Right forelimb (tissue), 1 donor: ENCODE data around the gene PIGN.
"Not testable (repeated sequence)": the region's sequence is repeated elsewhere in the genome, so short reads cannot be mapped to it uniquely, and the experiment has no call there.

Source experiments
- DNase-seq: peaks from one replicate; pipeline ENCODE4 v3.0.0-alpha.2; 2018

PIGN gene

DNA sequence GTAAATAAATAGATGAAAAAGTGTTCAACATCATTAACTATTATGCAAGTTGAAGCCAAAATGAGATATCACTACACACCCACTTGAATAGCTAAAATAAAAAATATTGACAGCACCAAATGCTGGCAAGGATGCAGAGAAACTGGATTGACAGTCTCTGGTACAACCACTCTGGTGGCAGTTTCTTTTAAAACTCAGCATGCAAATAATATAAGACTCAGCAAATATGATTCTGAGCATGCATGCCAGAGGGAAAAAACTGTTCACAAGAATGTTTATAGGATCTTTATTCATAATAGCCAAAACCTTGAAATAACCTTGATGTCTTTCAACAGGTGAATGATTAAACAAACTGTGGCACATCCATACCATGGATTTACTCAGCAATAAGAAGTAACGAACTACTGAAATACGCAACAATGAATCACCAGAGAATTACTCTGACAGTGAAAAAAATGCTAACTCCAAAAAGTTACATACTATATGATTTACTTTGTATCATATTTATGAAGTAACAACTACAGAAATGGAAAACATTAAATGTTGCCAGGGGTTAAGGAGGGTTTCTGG lies 131.8 kb downstream of the PIGN start:
- no peak for DNase-seq

DNA sequence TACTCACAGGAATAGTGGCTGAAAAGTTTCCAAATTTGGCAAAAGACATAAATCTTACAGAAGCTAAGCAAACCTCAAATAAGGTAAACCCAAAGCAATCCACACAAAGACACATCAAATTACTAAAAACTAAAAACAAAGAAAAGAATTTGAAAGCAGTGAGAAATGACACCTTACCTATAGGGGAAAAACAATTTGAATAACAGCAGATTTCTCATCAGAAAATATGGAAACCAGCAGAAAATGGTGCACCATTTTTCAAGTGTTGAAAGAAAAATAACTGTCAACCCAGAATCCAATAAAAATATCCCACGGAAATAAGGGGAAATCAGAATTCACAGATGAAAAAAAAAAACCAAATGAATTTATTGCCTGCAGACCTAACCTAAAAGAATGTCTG lies 138.6 kb downstream of the PIGN start:
- no peak for DNase-seq

- DNase-seq = no peak
Measured at GRCh38 chr18:62045316-62045715, 141.5 kb downstream of the PIGN start.

DNA sequence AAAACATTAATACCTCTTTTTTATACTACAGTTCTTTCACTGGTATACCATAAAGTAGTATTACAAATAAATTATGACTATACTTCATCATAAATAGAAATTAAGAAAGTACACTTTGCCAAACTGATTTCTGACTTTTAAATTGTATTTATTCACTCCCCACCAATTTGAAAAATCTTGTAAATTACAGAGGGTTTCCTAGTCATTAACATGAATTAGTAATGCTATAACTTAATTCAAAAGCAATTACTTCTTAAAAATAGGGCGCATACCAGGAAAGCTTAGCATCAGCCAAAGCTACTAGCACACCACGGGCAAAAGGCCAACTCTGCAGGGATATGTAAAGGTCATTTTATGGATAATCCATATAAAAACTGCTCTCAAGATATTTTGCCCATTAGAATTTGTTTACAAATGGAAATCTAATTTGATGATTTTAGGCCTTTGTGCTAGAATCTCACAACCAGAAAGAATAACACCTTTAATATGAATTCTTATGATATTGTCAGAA lies 142.3 kb downstream of the PIGN start:
- DNase-seq = no peak

- DNase-seq = no peak
Measured at GRCh38 chr18:62037989-62038778, 148.7 kb downstream of the PIGN start.

- no peak for DNase-seq
Measured at GRCh38 chr18:62037012-62037742, 149.7 kb downstream of the PIGN start.

DNA sequence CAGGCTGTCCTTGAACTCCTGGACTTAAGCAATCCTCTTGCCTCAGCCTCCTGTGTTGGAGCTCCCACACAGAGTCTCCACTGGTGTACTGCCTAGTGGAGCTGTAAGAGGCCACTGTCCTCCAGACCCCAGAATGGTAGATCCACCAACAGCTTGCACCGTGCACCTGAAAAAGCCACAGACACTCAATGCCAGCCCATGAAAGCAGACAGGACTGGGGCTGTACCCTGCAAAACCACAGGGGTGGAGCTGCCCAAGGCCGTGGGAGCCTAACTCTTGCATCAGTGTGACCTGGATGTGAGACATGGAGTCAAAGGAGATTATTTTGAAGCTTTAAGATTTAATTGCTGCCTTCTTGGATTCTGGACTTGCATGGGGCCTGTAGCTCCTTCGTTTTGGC lies 152.6 kb downstream of the PIGN start:
- DNase-seq = not testable (repeated sequence)

GRCh38 chr18:62033756-62034155 lies 153.1 kb downstream of the PIGN start:
- no peak for DNase-seq

- no peak for DNase-seq
Measured at GRCh38 chr18:62033207-62033606, 153.6 kb downstream of the PIGN start.

DNA sequence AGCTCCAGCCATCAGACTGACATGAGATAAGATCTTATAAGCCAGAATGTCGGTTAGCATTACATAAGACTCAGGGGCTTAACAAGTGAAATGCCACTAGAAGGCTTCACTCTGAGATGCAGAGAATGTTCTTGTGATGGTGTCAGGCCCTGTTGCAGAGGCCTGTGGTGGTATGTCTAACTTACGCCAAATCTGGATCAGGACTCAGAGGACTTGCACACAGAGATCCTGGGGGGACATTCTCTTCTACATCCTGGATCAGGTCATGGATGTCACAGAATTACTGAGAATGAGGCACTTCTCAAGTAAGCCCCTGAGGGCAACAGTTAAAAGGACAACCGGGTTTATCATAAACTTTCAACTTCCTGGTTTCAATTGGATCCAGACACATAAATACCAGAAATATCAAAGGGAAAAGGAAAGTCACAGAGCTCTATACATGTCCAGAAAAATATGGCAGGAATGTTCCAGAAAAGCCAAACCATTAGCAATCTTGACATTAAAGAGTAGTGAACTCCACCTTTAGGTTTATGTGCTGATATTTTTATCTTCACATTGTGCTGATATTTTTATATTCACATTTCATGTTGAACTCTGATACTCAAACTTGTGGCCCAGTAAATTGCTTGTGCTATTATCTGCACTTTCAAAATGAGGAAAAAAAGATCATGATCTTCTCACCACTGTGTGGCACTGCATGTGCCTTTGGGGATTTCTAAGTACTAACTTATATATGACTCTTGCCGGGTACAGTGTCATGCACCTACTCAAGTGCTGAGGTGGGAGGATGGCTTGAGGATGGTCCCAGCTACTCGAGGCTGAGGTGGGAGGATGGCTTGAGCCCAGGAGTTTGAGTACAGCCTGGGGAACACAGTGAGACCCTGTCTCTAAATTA lies 156.5 kb downstream of the PIGN start:
- DNase-seq = no peak

DNA sequence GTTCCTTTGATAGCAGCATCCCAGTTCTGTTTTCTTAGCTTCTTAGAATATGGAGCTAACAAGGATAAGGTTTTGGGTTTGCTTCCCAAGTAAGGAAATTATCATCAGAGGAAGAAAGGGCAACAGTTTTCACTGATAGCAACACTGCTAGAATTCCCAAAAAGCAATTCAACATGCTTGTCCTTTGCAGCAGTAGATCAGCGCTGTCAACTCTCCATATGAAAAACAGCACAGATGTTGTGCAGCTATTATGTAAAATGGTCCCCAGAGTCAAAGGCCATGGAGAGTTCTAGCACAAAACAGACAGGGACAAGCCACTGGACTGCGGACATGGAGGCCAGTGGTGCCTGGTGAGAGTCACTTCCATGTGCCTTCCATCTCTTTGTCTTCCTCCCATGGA lies 158.1 kb downstream of the PIGN start:
- DNase-seq = no peak

DNA sequence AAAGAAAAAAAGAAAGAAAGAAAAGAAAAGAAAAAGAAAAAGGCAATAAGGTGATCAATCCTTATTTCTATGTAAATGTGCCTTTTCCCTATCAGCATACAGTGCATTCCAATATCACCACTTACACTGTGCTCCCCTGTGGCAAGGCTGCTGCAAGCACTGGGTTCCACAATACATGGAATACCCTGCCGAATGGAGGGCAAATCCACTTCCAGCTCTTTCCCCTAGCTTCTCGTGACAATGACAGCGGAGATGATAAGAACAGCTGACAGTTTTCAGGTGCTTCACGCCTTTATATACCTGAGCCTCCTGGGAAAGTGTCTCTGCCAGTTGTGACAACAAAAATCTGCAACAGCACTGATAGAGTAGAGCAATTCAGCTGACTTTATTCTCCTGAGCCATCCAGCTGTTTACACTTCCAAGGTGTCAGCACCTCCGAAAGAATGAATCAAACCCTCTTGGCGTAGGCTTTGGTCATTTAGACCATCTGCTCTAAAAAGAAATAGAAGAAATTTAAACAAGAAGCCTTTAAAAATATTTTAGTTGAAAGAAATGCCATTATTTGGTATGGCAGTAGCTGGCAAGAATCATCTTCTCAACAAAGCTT lies 158.8 kb downstream of the PIGN start:
- no peak for DNase-seq

- no peak for DNase-seq
Measured at GRCh38 chr18:62026586-62026985, 160.3 kb downstream of the PIGN start.

GRCh38 chr18:62024983-62025382 lies 161.9 kb downstream of the PIGN start:
- no peak for DNase-seq

DNA sequence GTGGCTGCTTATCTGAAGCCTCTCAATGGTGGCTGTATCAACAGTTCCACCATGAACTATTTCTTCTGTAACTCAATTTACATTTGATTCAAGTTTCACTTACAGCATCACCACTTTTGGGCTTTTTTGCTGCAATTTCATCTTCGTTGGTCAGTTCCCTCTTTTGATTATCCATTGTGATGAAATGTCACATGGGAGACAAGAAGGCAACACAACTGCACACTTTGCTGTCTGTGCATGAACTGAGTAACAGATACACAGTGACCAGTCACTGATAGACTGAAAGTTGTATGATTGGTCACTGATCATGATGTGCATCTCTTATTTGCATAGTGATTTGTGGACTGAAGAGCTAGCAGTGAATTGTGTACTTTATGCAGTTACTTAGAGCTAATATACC lies 163.3 kb downstream of the PIGN start:
- no peak for DNase-seq

- no peak for DNase-seq
Measured at GRCh38 chr18:62018759-62019041, 168.2 kb downstream of the PIGN start.

DNA sequence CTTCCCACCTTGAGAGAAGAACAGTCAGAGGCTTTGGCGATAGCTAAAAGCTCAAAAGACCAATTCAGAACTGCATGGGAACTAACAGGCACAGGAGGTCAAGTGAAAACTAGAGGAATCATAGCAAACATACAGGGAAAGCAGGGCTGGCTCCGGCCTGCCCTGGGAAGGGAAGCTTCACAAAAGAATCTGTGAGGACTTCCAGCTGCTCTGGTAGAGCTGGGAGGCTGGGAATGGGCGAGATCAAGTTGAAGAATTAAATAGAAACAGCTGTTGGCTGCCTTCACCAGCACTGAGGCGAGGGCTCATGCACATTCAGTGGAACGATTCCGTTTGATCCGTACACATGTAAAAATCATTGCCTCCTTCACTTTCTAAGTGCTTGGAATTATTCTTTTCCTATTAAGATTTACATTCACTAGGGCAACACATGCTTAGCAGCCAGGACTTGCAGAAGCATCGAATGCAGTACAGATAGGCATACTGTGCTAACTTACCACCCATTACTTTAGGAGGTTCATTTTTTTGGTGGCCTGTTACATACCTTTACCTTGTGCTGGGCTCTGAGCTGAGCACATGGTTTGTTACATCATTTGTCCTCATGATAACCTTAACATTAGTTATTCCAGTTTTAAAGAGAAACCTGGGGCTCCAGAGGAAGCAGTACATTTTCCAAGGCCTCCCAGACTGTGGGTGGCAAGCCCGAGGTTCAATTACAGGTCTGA lies 168.7 kb downstream of the PIGN start:
- peak; percentile 85 for DNase-seq

DNA sequence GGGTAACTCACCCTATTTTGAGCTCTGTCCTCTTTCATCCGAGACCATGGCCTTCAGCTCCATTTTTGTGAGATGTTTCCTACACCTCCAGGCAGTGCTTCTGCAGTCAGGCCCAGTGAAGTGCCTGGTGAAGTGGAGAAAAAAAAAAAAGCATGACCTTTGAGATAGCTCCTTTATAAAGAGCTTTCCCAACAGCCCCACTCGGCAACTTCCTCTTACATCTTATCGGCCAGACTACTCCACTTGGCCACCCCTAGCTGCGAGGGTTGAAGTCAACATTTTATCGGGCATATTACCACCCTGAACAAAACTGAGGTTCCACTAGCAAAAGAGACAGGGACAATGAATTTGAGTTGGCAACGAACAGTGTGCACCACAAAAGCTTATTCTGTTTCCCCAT lies 169.2 kb downstream of the PIGN start:
- no peak for DNase-seq

DNA sequence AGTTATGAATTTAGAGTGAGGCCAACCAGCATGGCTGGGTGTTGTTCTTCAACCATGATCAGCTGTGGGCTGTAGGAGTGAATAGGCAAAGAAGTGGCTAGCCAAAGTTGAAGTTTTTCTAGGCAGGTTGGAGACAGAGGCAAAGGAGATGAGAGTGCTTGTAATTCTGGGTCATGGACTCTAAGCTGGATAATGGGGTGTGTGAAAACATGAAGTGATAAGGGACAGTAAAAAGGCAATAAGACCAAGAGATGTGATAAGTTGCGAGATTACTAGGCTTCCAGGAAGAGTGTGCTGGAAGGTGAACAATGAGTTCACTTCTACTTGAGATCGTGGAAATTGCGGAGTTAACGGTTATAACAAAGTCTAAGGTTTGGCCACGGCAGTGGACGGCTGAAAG lies 175.4 kb downstream of the PIGN start:
- no peak for DNase-seq

DNA sequence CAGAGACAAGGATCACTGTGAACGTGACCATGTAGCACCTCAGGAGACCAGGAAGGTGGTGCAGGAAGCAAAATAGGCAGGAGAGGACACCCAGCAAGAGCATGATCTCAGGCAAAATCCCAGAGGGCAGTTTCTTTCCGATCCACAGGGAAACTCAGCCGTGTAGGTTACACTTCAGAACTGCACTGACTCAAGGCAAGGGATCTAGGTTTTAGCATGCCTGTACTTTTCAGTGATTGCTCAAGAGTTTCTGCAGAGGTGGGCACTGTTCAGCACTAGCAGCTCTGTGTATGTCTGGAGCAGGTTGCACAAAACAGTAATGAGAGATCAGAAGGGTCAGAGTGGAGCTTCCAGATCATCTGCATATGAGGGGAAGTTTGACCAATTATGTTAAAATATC lies 177.3 kb downstream of the PIGN start:
- no peak for DNase-seq

GRCh38 chr18:62001396-62001795 lies 185.5 kb downstream of the PIGN start:
- DNase-seq = no peak

DNA sequence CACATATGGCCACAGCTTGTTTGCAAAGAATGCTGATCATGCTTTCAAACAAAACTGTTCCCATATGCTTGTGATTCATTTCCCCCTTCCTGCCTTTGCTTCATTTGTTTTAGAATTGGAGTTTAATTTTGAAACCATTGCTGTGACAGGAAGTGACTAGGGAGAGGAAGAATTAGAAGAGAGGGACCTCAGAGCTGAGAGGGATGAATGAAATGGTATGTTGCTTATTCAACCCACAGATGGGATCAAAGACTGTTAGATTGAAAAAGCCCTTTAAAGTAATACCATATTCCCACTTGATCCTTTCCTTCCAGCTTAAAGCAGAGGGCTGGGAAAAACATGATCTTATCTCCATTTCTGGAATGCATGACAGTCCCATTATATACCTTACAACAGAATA lies 187.9 kb downstream of the PIGN start:
- no peak for DNase-seq
